H9 (cell line): Measurements from ENCODE around the gene SLC9A9. TPM values are rescaled to one million over a fixed set of nuclear protein-coding genes. Genes with fewer than 3 reads are reported as not detected.

Experiments
- DNase-seq: peaks from one replicate; pipeline ENCODE4 v3.0.0-alpha.2; 2017
- H2AFZ ChIP-seq: one replicate; pipeline ENCODE4 v1.6.1; 2013; ENCODE audit warnings: mild to moderate bottlenecking, low read length, control low read depth, moderate library complexity
- H2AK5ac ChIP-seq: 2 replicates; pipeline ENCODE4 v1.6.1; 2013; ENCODE audit warnings: low read length, control low read depth, mixed read lengths; ENCODE audit not compliant: insufficient read length
- H2BK120ac ChIP-seq: one replicate; pipeline ENCODE4 v1.6.1; 2013; ENCODE audit warnings: low read depth, mild to moderate bottlenecking, low read length, control low read depth, inconsistent platforms; ENCODE audit not compliant: poor library complexity, severe bottlenecking
- H2BK12ac ChIP-seq: 2 replicates; pipeline ENCODE4 v1.6.1; 2013; ENCODE audit warnings: low read length, control low read depth, mixed read lengths, low read depth; ENCODE audit not compliant: insufficient read length
- H2BK15ac ChIP-seq: 2 replicates; pipeline ENCODE4 v1.6.1; 2013; ENCODE audit warnings: low read depth, low read length, control low read depth
- H2BK20ac ChIP-seq: one replicate; pipeline ENCODE4 v1.6.1; 2013; ENCODE audit warnings: low read depth, mild to moderate bottlenecking, low read length, control low read depth, inconsistent platforms; ENCODE audit not compliant: poor library complexity, severe bottlenecking
- H2BK5ac ChIP-seq: 2 replicates; pipeline ENCODE4 v1.6.1; 2013; ENCODE audit warnings: low read length, control low read depth, mixed read lengths; ENCODE audit not compliant: insufficient read length
- H3K14ac ChIP-seq: 2 replicates; pipeline ENCODE4 v1.6.1; 2013; ENCODE audit warnings: low read length, control low read depth; ENCODE audit not compliant: insufficient read depth
- H3K18ac ChIP-seq: 2 replicates; pipeline ENCODE4 v1.6.1; 2013; ENCODE audit warnings: low read depth, mild to moderate bottlenecking, mixed read lengths, low read length, control low read depth; ENCODE audit not compliant: insufficient read length
- H3K23ac ChIP-seq: 2 replicates; pipeline ENCODE4 v1.6.1; 2013; ENCODE audit warnings: low read length, control low read depth, mixed read lengths, low read depth; ENCODE audit not compliant: insufficient read length
- H3K23me2 ChIP-seq: 2 replicates; pipeline ENCODE4 v1.6.1; 2013; ENCODE audit warnings: low read depth, mild to moderate bottlenecking, mixed read lengths, low read length, control low read depth; ENCODE audit not compliant: insufficient read length, poor library complexity, severe bottlenecking
- H3K27ac ChIP-seq: 2 replicates; pipeline ENCODE4 v1.5.1; 2013; ENCODE audit warnings: low read length, control low read depth, mixed read lengths, low read depth; ENCODE audit not compliant: insufficient read length
- H3K27me3 ChIP-seq: 2 replicates; pipeline ENCODE4 v1.6.1; 2013; ENCODE audit warnings: low read length, control low read depth, inconsistent platforms; ENCODE audit not compliant: insufficient read depth
- H3K4ac ChIP-seq: 2 replicates; pipeline ENCODE4 v1.6.1; 2013; ENCODE audit warnings: low read depth, mild to moderate bottlenecking, control low read depth, inconsistent platforms, low read length, moderate library complexity
- H3K4me1 ChIP-seq: 2 replicates; pipeline ENCODE4 v1.6.1; 2013; ENCODE audit warnings: low read length, control low read depth, inconsistent platforms; ENCODE audit not compliant: insufficient read depth
- H3K4me2 ChIP-seq: 2 replicates; pipeline ENCODE4 v1.6.1; 2013; ENCODE audit warnings: low read length, control low read depth, mixed read lengths; ENCODE audit not compliant: insufficient read length, insufficient read depth
- H3K56ac ChIP-seq: 2 replicates; pipeline ENCODE4 v1.6.1; 2013; ENCODE audit warnings: low read depth, mild to moderate bottlenecking, mixed read lengths, low read length, control low read depth; ENCODE audit not compliant: insufficient read length
- H3K79me1 ChIP-seq: 2 replicates; pipeline ENCODE4 v1.6.1; 2013; ENCODE audit warnings: low read depth, mild to moderate bottlenecking, moderate library complexity, low read length, control low read depth, inconsistent platforms; ENCODE audit not compliant: insufficient read depth, poor library complexity, severe bottlenecking
- H3K79me2 ChIP-seq: 2 replicates; pipeline ENCODE4 v1.6.1; 2013; ENCODE audit warnings: low read length, control low read depth, inconsistent platforms; ENCODE audit not compliant: insufficient read depth
- H3K9ac ChIP-seq: 2 replicates; pipeline ENCODE4 v1.6.1; 2013; ENCODE audit warnings: low read length, control low read depth, mixed read lengths; ENCODE audit not compliant: insufficient read length; ENCODE audit errors: extremely low read depth
- H3K9me3 ChIP-seq: one replicate; pipeline ENCODE4 v1.6.1; 2013; ENCODE audit warnings: low read depth, low read length, inconsistent platforms; ENCODE audit not compliant: control insufficient read depth
- H3T11ph ChIP-seq: one replicate; pipeline ENCODE4 v1.6.1; 2013; ENCODE audit warnings: mild to moderate bottlenecking, low read length, control low read depth, inconsistent platforms
- H4K20me1 ChIP-seq: one replicate; pipeline ENCODE4 v1.6.1; 2013; ENCODE audit not compliant: control insufficient read depth, insufficient read length, insufficient read depth
- H4K5ac ChIP-seq: 2 replicates; pipeline ENCODE4 v1.6.1; 2013; ENCODE audit warnings: low read depth, mild to moderate bottlenecking, mixed read lengths, low read length, control low read depth; ENCODE audit not compliant: insufficient read length
- H4K8ac ChIP-seq: replicated peaks from 2 replicates; pipeline ENCODE4 v1.6.1; 2013; ENCODE audit warnings: low read length, control low read depth, mixed read lengths, low read depth; ENCODE audit not compliant: insufficient read length
- H4K91ac ChIP-seq: 2 replicates; pipeline ENCODE4 v1.6.1; 2013; ENCODE audit warnings: low read depth, mild to moderate bottlenecking, moderate library complexity, mixed read lengths, low read length, control low read depth; ENCODE audit not compliant: insufficient read length
- H3K27ac Mint-ChIP-seq, 3 experiments: 2 replicates in 2 of 3; 3 replicates in 1 of 3; pipeline ENCODE4 v1.8.0; 2020 to 2021; ENCODE audit warnings: mixed read lengths in 3 of 3, mild to moderate bottlenecking in 1 of 3, moderate library complexity in 1 of 3
- H3K27me3 Mint-ChIP-seq: 2 replicates; pipeline ENCODE4 v1.8.0; 2021; ENCODE audit warnings: low read depth, mild to moderate bottlenecking, moderate library complexity, mixed read lengths
- H3K36me3 Mint-ChIP-seq, 3 experiments: 2 replicates in 2 of 3; 3 replicates in 1 of 3; pipeline ENCODE4 v1.8.0; 2020 to 2021; ENCODE audit warnings: low read depth in 3 of 3, mixed read lengths in 3 of 3; ENCODE audit not compliant: insufficient read depth in 1 of 3
- H3K4me1 Mint-ChIP-seq, 2 experiments: 2 replicates each; pipeline ENCODE4 v1.8.0; 2020; ENCODE audit warnings: mixed read lengths in 2 of 2
- H3K4me3 Mint-ChIP-seq, 2 experiments: 2 replicates in 1 of 2; 3 replicates in 1 of 2; pipeline ENCODE4 v1.8.0; 2020 to 2021; ENCODE audit warnings: mild to moderate bottlenecking in 2 of 2, mixed read lengths in 2 of 2, moderate library complexity in 1 of 2
- H3K9me3 Mint-ChIP-seq, 2 experiments: 2 replicates in 1 of 2; 3 replicates in 1 of 2; pipeline ENCODE4 v1.8.0; 2020; ENCODE audit warnings: mild to moderate bottlenecking in 2 of 2, mixed read lengths in 2 of 2, moderate library complexity in 1 of 2
- WGBS: extraction: QIAGEN DNeasy Blood & Tissue Kit; methylation state at CpG from one replicate; pipeline ENCODE4 v1.1.7; 2013; ENCODE audit warnings: missing lambda C conversion rate, low lambda C conversion rate, mixed read lengths; ENCODE audit not compliant: insufficient read length; ENCODE audit errors: extremely low coverage; 5-methylcytosine and 5-hydroxymethylcytosine counted together
- total RNA-seq: library from RNA; stranded (reverse); gene quantifications from 2 replicates; pipeline ENCODE4 v1.2.1, GENCODE V29; 2021
- TF ChIP-seq, protein P1 (sequence below): fragments of 200-600 bp; sonication (generic); conservative IDR thresholded peaks from 3 replicates; pipeline ENCODE4 v1.8.0; 2021; ENCODE audit warnings: antibody characterized with exemption, mild to moderate bottlenecking

SLC9A9 gene
- total RNA-seq, 1 experiment from 2014 or later: 0.35 TPM

DNA sequence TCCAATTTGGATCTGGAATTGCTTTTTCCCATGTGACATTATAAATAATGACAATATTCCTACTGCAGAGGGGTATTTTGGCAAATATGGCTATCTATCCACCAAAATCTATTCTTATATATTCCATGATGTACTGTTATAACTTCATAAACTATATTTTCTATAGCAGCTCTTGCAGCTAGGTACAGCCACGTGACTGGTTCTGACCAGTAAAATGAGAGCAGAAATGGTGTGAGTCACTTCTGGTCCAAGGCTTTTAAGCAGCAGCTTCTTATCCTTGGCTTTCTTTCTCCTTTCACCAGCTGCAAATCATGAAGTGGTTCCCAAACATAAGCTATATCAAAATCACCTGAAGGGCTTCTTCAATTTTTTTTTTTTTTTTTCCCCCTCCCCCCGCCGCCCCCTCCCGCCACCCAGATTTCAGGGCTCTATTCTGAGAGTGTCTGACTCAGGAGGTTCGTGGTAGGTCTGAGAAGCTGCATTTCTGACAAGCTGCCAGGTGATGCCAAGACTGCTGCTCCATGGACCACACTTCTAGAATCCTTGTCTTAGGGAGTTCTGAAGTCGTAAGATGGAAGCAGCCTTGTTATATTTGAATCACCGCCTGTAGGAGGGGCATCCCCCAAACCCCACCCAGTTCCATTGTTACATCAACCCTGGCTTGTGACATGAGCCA, 371.2 kb downstream of the SLC9A9 start:
- Histone ChIP-seq H3K23me2 (no peaks in the 10 kb centered on the region), H3K14ac (no peak overlapping the region), H3K4me2 (no peak overlapping the region), H2AFZ (no peak overlapping the region), H3K4me1 (no peaks in the 10 kb centered on the region; the same call in 1 of the 2 replicates), H3T11ph (no peak overlapping the region), H3K27me3 (no peaks in the 10 kb centered on the region), H2BK15ac (no peak overlapping the region), H3K79me2 (no peaks in the 10 kb centered on the region), H3K56ac (no peak overlapping the region), H2BK120ac (no peak overlapping the region), H3K9ac (no peak overlapping the region), H3K23ac (no peak overlapping the region), H4K20me1 (no peaks in the 10 kb centered on the region), H3K4ac (no peak overlapping the region), H4K8ac (no peak overlapping the region), H4K5ac (no peak overlapping the region), H4K91ac (no peak overlapping the region), H3K18ac (no peak overlapping the region), H2BK20ac (no peak overlapping the region), H2BK12ac (no peak overlapping the region), H3K27ac (no peak overlapping the region), H2BK5ac (no peak overlapping the region), H3K79me1 (no peaks in the 10 kb centered on the region), H2AK5ac (no peak overlapping the region), H3K9me3 (no peaks in the 10 kb centered on the region)
- Mint-ChIP-seq H3K9me3 (no peaks in the 10 kb centered on the region), H3K4me1 (peaks cover 15 to 17% of the 10 kb centered on the region in 2 experiments), H3K4me3 (no peak overlapping the region), H3K27ac (no peak overlapping the region), H3K27me3 (no peaks in the 10 kb centered on the region), H3K36me3 (no peaks in the 10 kb centered on the region)
- no peak for DNase-seq
- WGBS: no CpG with 5 or more reads among the region's 7 CpGs
- TF ChIP-seq, protein P1, sequence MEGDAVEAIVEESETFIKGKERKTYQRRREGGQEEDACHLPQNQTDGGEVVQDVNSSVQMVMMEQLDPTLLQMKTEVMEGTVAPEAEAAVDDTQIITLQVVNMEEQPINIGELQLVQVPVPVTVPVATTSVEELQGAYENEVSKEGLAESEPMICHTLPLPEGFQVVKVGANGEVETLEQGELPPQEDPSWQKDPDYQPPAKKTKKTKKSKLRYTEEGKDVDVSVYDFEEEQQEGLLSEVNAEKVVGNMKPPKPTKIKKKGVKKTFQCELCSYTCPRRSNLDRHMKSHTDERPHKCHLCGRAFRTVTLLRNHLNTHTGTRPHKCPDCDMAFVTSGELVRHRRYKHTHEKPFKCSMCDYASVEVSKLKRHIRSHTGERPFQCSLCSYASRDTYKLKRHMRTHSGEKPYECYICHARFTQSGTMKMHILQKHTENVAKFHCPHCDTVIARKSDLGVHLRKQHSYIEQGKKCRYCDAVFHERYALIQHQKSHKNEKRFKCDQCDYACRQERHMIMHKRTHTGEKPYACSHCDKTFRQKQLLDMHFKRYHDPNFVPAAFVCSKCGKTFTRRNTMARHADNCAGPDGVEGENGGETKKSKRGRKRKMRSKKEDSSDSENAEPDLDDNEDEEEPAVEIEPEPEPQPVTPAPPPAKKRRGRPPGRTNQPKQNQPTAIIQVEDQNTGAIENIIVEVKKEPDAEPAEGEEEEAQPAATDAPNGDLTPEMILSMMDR: no peak
